Stimulated activated CD4-positive, alpha-beta T cell treated with anti-CD3 and anti-CD28 coated beads, Interleukin-15, amount 100 ng/mL, for 24 hours (primary cell): ENCODE data around the gene KNL1.
"Not testable (repeated sequence)": the region's sequence is repeated elsewhere in the genome, so short reads cannot be mapped to it uniquely, and the experiment has no call there.

Experiments
- DNase-seq: peaks from one replicate; pipeline ENCODE4 v3.0.0-alpha.2; 2020

The KNL1 gene

GRCh38 chr15:40680959-40681358, 86.9 kb downstream of the KNL1 start:
- not testable (repeated sequence) for DNase-seq

- DNase-seq = no peak
Measured at GRCh38 chr15:40684381-40684780, 90.3 kb downstream of the KNL1 start.

- no peak for DNase-seq
Measured at GRCh38 chr15:40685376-40685775, 91.3 kb downstream of the KNL1 start.

GRCh38 chr15:40688932-40689799, 95.1 kb downstream of the KNL1 start:
- DNase-seq = no peak

- no peak for DNase-seq
Measured at GRCh38 chr15:40691737-40692136, 97.7 kb downstream of the KNL1 start.

GRCh38 chr15:40693904-40694687, 100.0 kb downstream of the KNL1 start:
- DNase-seq = peak; percentile 6

- DNase-seq = peak; percentile 95
Measured at GRCh38 chr15:40694688-40695468, 100.8 kb downstream of the KNL1 start, which contains the start of gene RAD51. Gene RAD51, plus strand, starts transcription at chr15:40695174. Its CDS starts 3,585 bp downstream, at chr15:40698759.

GRCh38 chr15:40695469-40695890, 101.4 kb downstream of the KNL1 start:
- no peak for DNase-seq

- no peak for DNase-seq
Measured at GRCh38 chr15:40696228-40696627, 102.2 kb downstream of the KNL1 start.

GRCh38 chr15:40697916-40698315, 103.9 kb downstream of the KNL1 start:
- DNase-seq = no peak

GRCh38 chr15:40702077-40702476, 108.0 kb downstream of the KNL1 start:
- no peak for DNase-seq

- no peak for DNase-seq
Measured at GRCh38 chr15:40706121-40706520, 112.1 kb downstream of the KNL1 start.
